Osteocyte (in vitro differentiated cells): ENCODE results near the gene NEDD1. TPM values are rescaled to one million over a fixed set of nuclear protein-coding genes. Genes with fewer than 3 reads are reported as not detected.

Experiments used
- DNase-seq: peaks from one replicate; pipeline ENCODE4 v3.0.0; 2021; ENCODE audit warnings: mixed read lengths; ENCODE audit not compliant: unreplicated experiment; ENCODE audit errors: extremely low spot score
- H3K27ac Mint-ChIP-seq: one replicate; pipeline ENCODE4 v1.8.0; 2021; ENCODE audit warnings: mild to moderate bottlenecking, mixed read lengths; ENCODE audit not compliant: unreplicated experiment
- H3K27me3 Mint-ChIP-seq: one replicate; pipeline ENCODE4 v1.8.0; 2021; ENCODE audit warnings: mixed read lengths; ENCODE audit not compliant: unreplicated experiment
- H3K36me3 Mint-ChIP-seq: one replicate; pipeline ENCODE4 v1.8.0; 2021; ENCODE audit warnings: mixed read lengths; ENCODE audit not compliant: unreplicated experiment
- H3K4me1 Mint-ChIP-seq: one replicate; pipeline ENCODE4 v1.8.0; 2021; ENCODE audit warnings: mixed read lengths; ENCODE audit not compliant: unreplicated experiment
- H3K4me3 Mint-ChIP-seq: one replicate; pipeline ENCODE4 v1.8.0; 2021; ENCODE audit warnings: mild to moderate bottlenecking, moderate library complexity, mixed read lengths; ENCODE audit not compliant: unreplicated experiment
- H3K9me3 Mint-ChIP-seq: one replicate; pipeline ENCODE4 v1.8.0; 2021; ENCODE audit warnings: mixed read lengths; ENCODE audit not compliant: unreplicated experiment
- total RNA-seq: library from RNA; stranded (reverse); gene quantifications from 2 replicates; pipeline ENCODE4 v1.2.1, GENCODE V29; 2021
- TF ChIP-seq, protein P1 (sequence below): fragments of 200-600 bp; sonication (generic); IDR thresholded peaks from 2 replicates; pipeline ENCODE4 v1.5.0; 2021; ENCODE audit warnings: antibody characterized with exemption, mild to moderate bottlenecking, moderate library complexity

NEDD1 gene
- total RNA-seq, 1 donor from 2014 or later, result 18.7 TPM

DNA sequence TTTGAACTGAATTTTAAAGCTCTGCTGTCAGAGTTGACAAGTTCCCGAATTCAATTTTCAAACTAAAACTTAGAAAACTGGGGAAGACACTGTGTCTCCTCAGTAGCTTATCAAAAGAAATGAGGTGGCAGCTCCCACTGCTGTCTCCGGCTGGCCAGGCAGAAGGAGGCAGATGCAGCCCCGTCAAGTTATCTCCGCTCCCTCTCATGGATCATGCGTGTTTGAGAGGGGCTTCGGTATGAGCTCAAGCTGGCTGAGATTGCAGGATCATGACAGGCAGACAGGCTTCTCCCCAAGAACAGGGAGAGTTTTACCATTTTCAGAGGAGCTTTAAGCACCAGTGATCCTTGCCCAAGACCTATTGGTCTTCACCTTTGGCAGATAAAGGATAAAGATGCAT is 88.8 kb downstream of the NEDD1 start:
- TF ChIP-seq, protein P1, sequence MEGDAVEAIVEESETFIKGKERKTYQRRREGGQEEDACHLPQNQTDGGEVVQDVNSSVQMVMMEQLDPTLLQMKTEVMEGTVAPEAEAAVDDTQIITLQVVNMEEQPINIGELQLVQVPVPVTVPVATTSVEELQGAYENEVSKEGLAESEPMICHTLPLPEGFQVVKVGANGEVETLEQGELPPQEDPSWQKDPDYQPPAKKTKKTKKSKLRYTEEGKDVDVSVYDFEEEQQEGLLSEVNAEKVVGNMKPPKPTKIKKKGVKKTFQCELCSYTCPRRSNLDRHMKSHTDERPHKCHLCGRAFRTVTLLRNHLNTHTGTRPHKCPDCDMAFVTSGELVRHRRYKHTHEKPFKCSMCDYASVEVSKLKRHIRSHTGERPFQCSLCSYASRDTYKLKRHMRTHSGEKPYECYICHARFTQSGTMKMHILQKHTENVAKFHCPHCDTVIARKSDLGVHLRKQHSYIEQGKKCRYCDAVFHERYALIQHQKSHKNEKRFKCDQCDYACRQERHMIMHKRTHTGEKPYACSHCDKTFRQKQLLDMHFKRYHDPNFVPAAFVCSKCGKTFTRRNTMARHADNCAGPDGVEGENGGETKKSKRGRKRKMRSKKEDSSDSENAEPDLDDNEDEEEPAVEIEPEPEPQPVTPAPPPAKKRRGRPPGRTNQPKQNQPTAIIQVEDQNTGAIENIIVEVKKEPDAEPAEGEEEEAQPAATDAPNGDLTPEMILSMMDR, result no peak
- Mint-ChIP-seq H3K27me3 (peaks cover 44% of the 10 kb centered on the region), H3K36me3 (no peaks in the 10 kb centered on the region), H3K9me3 (no peaks in the 10 kb centered on the region), H3K4me1 (no peaks in the 10 kb centered on the region), H3K27ac (no peak overlapping the region), H3K4me3 (no peak overlapping the region)
- DNase-seq, result no peak

DNA sequence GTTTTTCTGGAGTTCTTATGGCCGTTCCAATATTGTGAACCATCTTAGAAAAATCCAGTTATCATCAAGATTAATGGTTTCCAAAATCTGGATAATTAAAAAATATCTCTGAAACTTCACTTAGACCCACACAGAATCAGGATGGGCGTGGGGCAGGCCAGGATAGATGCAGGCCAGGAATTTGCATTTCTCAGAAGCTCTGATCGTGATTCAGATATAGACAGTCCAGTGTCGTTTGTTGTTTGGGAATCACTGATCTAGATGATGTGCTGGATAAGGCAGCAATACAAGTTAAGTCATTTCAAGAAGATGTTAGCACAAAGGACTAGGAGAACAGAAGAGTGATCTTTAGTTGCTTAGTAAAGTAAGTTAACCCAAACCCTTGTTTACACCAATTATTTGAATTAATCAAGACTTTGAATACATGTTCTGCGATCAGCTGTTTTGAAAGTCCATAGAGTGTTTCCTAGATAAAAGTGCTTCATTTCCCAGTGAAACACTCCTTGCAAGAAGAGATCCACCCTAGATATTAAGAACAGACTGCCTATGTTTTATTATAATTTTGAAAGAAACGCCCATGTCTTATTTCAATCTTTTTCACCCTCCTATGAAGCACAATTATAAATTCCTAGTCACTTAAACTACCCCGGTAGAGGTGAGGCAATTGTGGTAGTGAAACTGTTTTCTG is 90.9 kb downstream of the NEDD1 start:
- no peak overlapping the region for H3K4me3 Mint-ChIP-seq
- peaks cover 33% of the 10 kb centered on the region for H3K27me3 Mint-ChIP-seq
- H3K9me3 Mint-ChIP-seq, result no peaks in the 10 kb centered on the region
- H3K4me1 Mint-ChIP-seq, result no peaks in the 10 kb centered on the region
- H3K36me3 Mint-ChIP-seq, result no peaks in the 10 kb centered on the region
- TF ChIP-seq, protein P1, result no peak
- H3K27ac Mint-ChIP-seq, result no peak overlapping the region
- DNase-seq, result no peak

DNA sequence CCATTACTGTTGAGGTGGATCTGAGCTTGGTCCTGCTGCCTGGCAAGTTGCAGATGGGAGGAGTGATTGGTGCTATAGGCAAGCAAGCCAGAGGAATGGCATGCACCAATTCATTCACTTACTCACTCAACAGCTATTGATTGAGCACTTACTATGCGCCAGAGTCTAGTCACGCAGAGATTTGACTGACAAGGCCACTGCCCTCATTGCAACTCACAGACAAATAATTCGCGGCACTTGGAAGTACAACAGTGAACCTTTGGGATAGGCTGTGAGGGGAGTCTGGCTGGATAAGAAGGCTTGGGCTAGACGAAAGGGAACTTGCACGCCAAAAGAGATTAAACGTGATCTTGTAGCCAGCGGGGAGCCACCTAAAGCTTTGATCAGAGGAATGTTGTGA is 96.2 kb downstream of the NEDD1 start:
- no peak for DNase-seq
- Mint-ChIP-seq H3K36me3 (no peaks in the 10 kb centered on the region), H3K9me3 (no peaks in the 10 kb centered on the region), H3K4me1 (no peaks in the 10 kb centered on the region), H3K4me3 (no peak overlapping the region), H3K27ac (no peak overlapping the region), H3K27me3 (peaks cover 27% of the 10 kb centered on the region)
- TF ChIP-seq, protein P1, result no peak
